Keratinocyte (primary cell): ENCODE results near the gene NADSYN1.

Experiments
- EZH2 ChIP-seq: IDR thresholded peaks from one replicate; pipeline ENCODE4 v1.6.1; 2012; ENCODE audit warnings: inconsistent platforms, mild to moderate bottlenecking, low read length, moderate library complexity
- TF ChIP-seq, protein P1 (sequence below), 3 experiments: IDR thresholded peaks in 1 of 3; conservative IDR thresholded peaks in 1 of 3; optimal IDR thresholded peaks in 1 of 3; 2 replicates in 2 of 3; 3 replicates in 1 of 3; pipeline versions ENCODE3 to v1.5.1; 2011; ENCODE audit warnings: low read length in 3 of 3, mild to moderate bottlenecking in 3 of 3, moderate library complexity in 2 of 3, control low read depth in 1 of 3, inconsistent platforms in 1 of 3; ENCODE audit not compliant: insufficient read depth in 2 of 3; ENCODE audit errors: extremely low read depth in 1 of 3

DNA sequence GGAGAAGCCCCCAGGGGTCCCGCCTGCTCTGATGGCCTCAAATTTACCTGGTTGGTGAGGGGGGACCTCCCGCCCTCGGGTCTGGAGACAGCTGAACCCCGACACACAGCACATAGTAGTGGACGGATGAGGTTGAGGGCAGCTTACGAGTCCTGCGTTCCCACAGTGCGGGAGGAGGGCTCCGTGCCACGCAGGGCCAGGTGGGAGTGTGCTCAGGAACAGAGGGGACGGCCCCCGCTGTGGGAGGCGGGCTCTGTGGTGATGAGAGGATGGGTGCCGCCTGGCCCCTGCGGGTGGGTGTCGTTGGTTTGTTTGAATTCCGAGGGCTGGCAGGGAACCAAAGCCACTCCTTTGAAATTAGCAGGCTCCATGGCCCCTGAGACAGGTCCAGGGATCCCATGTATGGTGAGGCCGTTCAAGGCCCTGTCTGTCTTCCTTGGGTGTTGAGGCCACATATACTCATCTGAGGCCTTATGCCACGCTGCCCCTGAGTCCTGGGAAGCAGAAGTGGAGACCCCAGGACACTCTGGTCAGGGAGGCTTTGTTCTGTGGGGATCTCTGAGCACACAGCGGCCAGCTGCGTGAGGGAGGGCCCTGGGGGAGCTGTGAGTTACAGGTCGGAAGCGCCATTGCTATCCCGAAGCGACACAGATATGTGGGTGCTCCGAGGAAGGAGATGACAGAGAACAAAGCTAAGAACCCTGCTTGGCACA, 21.9 kb downstream of the NADSYN1 start:
- TF ChIP-seq, protein P1, sequence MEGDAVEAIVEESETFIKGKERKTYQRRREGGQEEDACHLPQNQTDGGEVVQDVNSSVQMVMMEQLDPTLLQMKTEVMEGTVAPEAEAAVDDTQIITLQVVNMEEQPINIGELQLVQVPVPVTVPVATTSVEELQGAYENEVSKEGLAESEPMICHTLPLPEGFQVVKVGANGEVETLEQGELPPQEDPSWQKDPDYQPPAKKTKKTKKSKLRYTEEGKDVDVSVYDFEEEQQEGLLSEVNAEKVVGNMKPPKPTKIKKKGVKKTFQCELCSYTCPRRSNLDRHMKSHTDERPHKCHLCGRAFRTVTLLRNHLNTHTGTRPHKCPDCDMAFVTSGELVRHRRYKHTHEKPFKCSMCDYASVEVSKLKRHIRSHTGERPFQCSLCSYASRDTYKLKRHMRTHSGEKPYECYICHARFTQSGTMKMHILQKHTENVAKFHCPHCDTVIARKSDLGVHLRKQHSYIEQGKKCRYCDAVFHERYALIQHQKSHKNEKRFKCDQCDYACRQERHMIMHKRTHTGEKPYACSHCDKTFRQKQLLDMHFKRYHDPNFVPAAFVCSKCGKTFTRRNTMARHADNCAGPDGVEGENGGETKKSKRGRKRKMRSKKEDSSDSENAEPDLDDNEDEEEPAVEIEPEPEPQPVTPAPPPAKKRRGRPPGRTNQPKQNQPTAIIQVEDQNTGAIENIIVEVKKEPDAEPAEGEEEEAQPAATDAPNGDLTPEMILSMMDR (optimal IDR thresholded peaks at IDR 0.05 in 1 of 3, IDR thresholded peaks at IDR 0.05 in 1 of 3, conservative IDR thresholded peaks at IDR 0.05 in 1 of 3; ENCODE audit: extremely low read depth in 1 of 3, insufficient read depth in 2 of 3, low read length in 3 of 3): no peak
- no peak for TF ChIP-seq EZH2
